Measurements from ENCODE around the gene ANKRD12. TPM values are rescaled to one million over a fixed set of nuclear protein-coding genes. Genes with fewer than 3 reads are reported as not detected.

ANKRD12 gene
- total and polyA plus RNA-seq, 10 of the 15 experiments (the other 5 are each of a cell fraction or from before 2014, with no cell fraction given), result 5.9 to 45.7 (median 20.2) TPM

DNA sequence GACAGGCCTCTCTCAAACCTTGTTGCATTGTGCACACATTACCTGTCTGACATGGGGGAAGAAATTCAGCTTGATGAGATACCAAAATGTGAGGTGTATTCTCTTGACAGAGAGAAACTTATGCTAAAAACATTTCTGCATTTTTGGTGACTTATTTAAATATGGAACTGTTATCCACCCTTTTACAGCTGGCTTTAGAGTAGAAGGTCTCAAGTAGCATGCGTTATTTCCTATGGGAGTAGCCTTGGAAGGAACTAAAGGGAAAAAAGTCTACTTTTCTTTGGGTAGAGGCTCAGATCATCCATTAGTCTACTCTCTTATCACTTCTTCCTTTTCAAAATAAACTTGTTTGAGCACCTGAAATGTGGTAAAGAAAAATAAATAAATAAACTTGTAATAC is 141.4 kb downstream of the ANKRD12 start:
- intact Hi-C loops (cut with micrococcal nuclease; ENCODE audit: unreplicated experiment) (no loop called here), in situ Hi-C loops (cut with MboI) (no loop called here)
- no peak for TF ChIP-seq ZNF24 (IDR thresholded peaks at IDR 0.05)
- no peak for TF ChIP-seq NFYA (IDR thresholded peaks at IDR 0.05; ENCODE audit: borderline replicate concordance, low read depth, low read length)
- TF ChIP-seq, protein P1, sequence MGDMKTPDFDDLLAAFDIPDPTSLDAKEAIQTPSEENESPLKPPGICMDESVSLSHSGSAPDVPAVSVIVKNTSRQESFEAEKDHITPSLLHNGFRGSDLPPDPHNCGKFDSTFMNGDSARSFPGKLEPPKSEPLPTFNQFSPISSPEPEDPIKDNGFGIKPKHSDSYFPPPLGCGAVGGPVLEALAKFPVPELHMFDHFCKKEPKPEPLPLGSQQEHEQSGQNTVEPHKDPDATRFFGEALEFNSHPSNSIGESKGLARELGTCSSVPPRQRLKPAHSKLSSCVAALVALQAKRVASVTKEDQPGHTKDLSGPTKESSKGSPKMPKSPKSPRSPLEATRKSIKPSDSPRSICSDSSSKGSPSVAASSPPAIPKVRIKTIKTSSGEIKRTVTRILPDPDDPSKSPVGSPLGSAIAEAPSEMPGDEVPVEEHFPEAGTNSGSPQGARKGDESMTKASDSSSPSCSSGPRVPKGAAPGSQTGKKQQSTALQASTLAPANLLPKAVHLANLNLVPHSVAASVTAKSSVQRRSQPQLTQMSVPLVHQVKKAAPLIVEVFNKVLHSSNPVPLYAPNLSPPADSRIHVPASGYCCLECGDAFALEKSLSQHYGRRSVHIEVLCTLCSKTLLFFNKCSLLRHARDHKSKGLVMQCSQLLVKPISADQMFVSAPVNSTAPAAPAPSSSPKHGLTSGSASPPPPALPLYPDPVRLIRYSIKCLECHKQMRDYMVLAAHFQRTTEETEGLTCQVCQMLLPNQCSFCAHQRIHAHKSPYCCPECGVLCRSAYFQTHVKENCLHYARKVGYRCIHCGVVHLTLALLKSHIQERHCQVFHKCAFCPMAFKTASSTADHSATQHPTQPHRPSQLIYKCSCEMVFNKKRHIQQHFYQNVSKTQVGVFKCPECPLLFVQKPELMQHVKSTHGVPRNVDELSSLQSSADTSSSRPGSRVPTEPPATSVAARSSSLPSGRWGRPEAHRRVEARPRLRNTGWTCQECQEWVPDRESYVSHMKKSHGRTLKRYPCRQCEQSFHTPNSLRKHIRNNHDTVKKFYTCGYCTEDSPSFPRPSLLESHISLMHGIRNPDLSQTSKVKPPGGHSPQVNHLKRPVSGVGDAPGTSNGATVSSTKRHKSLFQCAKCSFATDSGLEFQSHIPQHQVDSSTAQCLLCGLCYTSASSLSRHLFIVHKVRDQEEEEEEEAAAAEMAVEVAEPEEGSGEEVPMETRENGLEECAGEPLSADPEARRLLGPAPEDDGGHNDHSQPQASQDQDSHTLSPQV (IDR thresholded peaks at IDR 0.05), result no peak
- no peak for TF ChIP-seq SMAD1 (IDR thresholded peaks at IDR 0.05; ENCODE audit: low read depth, partially characterized antibody)
- TF ChIP-seq, protein P2, sequence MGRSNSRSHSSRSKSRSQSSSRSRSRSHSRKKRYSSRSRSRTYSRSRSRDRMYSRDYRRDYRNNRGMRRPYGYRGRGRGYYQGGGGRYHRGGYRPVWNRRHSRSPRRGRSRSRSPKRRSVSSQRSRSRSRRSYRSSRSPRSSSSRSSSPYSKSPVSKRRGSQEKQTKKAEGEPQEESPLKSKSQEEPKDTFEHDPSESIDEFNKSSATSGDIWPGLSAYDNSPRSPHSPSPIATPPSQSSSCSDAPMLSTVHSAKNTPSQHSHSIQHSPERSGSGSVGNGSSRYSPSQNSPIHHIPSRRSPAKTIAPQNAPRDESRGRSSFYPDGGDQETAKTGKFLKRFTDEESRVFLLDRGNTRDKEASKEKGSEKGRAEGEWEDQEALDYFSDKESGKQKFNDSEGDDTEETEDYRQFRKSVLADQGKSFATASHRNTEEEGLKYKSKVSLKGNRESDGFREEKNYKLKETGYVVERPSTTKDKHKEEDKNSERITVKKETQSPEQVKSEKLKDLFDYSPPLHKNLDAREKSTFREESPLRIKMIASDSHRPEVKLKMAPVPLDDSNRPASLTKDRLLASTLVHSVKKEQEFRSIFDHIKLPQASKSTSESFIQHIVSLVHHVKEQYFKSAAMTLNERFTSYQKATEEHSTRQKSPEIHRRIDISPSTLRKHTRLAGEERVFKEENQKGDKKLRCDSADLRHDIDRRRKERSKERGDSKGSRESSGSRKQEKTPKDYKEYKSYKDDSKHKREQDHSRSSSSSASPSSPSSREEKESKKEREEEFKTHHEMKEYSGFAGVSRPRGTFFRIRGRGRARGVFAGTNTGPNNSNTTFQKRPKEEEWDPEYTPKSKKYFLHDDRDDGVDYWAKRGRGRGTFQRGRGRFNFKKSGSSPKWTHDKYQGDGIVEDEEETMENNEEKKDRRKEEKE (IDR thresholded peaks at IDR 0.05), result no peak
- TF ChIP-seq MYC (IDR thresholded peaks at IDR 0.05; ENCODE audit: insufficient read depth, insufficient read length, insufficient replicate concordance, low read length, severe bottlenecking), result no peak
- TF ChIP-seq ZNF207 (IDR thresholded peaks at IDR 0.05; ENCODE audit: borderline replicate concordance), result no peak
- TF ChIP-seq HCFC1 (IDR thresholded peaks at IDR 0.05; ENCODE audit: low read length), result no peak
- TF ChIP-seq CBFB (IDR thresholded peaks at IDR 0.05; ENCODE audit: low read depth), result no peak
- H4K20me1 ChIP-seq (ENCODE audit: control insufficient read depth, insufficient read depth), result no peaks in the 10 kb centered on the region
- no peak for FAIRE-seq
- no peaks in the 10 kb centered on the region for H3K27me3 ChIP-seq (replicated peaks in 1 of 2; ENCODE audit: control insufficient read depth in 2 of 2, insufficient read depth in 2 of 2, low read length in 1 of 2)
- ChIA-PET CTCF (no interaction called here), POLR2A (no interaction called here), SMC1A (ENCODE audit: uncharacterized antibody, unreplicated experiment) (no interaction called here), RAD21 (ENCODE audit: unreplicated experiment) (no interaction called here)
- WGBS (ENCODE audit: insufficient coverage, insufficient replicate concordance, low lambda C conversion rate, missing lambda C conversion rate), result 100% methylated on average over 1 of the region's 1 CpG
- no peaks in the 10 kb centered on the region for H3K9me3 ChIP-seq (replicated peaks; ENCODE audit: control insufficient read depth, insufficient read depth, low read length)
- H2AFZ ChIP-seq (ENCODE audit: control insufficient read depth, low read depth, low read length), result no peak overlapping the region
- H3K9ac ChIP-seq (ENCODE audit: control insufficient read depth, insufficient read depth, low read length), result no peak overlapping the region
- no peak overlapping the region for H3K27ac ChIP-seq (ENCODE audit: control insufficient read depth, insufficient read depth)
- no peaks in the 10 kb centered on the region for H3K4me1 ChIP-seq (ENCODE audit: control insufficient read depth, insufficient read depth, low read length)
- H3K4me2 ChIP-seq (ENCODE audit: control insufficient read depth, insufficient read depth), result no peak overlapping the region
- H3K4me3 ChIP-seq, result no peak overlapping the region
- DNase-seq (ENCODE audit: low read depth, low spot score), result no peak
- H3K79me2 ChIP-seq (ENCODE audit: control insufficient read depth, insufficient read depth, low read length), result no peaks in the 10 kb centered on the region
- BruUV-seq (replicated peaks), result no TSS peak
- H3K36me3 ChIP-seq (ENCODE audit: control insufficient read depth in 2 of 2, insufficient read depth in 2 of 2, low read length in 1 of 2), result peaks cover 0 to 9% of the 10 kb centered on the region in 2 experiments; a peak in 2 of 4 replicates
- ATAC-seq, result no peak

All from GM12878 (cell line).